Measurements from ENCODE around the gene RELN. TPM values are rescaled to one million over a fixed set of nuclear protein-coding genes. Genes with fewer than 3 reads are reported as not detected.

The RELN gene
- total RNA-seq, 4 donors from 2014 or later: 1.8 to 47.4 (median 6.7) TPM

- TF ChIP-seq, protein P1, sequence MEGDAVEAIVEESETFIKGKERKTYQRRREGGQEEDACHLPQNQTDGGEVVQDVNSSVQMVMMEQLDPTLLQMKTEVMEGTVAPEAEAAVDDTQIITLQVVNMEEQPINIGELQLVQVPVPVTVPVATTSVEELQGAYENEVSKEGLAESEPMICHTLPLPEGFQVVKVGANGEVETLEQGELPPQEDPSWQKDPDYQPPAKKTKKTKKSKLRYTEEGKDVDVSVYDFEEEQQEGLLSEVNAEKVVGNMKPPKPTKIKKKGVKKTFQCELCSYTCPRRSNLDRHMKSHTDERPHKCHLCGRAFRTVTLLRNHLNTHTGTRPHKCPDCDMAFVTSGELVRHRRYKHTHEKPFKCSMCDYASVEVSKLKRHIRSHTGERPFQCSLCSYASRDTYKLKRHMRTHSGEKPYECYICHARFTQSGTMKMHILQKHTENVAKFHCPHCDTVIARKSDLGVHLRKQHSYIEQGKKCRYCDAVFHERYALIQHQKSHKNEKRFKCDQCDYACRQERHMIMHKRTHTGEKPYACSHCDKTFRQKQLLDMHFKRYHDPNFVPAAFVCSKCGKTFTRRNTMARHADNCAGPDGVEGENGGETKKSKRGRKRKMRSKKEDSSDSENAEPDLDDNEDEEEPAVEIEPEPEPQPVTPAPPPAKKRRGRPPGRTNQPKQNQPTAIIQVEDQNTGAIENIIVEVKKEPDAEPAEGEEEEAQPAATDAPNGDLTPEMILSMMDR (IDR thresholded peaks at IDR 0.05): no peak
- TF ChIP-seq POLR2A (IDR thresholded peaks at IDR 0.05): no peak
- Histone ChIP-seq H3K27me3 (no peaks in the 10 kb centered on the region), H3K4me1 (no peaks in the 10 kb centered on the region), H3K9me3 (no peaks in the 10 kb centered on the region), H3K27ac (no peak overlapping the region), H3K36me3 (no peaks in the 10 kb centered on the region), H3K4me3 (no peak overlapping the region)
- no peak for DNase-seq
- intact Hi-C loops (cut with DNase I; ENCODE audit: low total_unique reads): no loop called here
These were observed 271.9 kb downstream of the RELN start for GRCh38 chr7:103717574-103717973.

DNA sequence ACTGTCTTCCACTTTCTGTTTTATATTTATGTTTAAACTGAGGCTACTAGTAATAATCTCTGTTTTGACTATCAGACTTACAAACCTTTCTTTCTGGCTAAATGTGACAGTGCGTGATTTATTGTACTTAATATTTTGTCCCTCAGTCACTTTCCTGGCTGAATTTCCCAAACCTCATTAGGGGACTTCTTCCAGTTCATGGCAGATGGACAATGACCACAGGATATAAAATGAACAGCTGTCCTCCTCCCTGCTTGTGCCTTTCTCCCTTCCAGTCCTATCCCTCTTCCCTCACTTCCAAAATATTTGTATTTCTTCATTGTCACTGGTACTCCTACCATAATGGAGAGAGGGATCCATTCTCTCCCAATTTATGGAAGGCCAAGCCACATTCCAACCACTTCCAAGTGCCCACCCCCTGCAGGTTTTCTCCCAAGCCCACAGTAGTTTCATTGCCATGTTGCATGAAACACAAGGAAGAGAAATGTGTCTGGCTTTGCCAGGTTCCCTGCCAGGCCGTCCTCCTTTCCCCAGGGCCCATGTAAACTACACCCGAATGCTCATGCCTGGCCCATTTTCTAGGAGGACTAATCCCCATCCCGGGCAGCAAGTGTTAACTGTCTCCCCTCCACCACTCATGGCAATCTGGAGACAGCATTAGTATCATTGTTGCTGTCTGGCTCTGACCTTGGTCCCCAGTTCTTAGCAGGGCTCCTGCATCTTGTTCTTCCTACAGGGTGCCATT is 273.9 kb downstream of the RELN start:
- no peaks in the 10 kb centered on the region for H3K9me3 ChIP-seq
- no peak overlapping the region for H3K4me3 ChIP-seq
- H3K27ac ChIP-seq: no peak overlapping the region
- TF ChIP-seq, protein P1 (IDR thresholded peaks at IDR 0.05): no peak
- no peak for TF ChIP-seq POLR2A (IDR thresholded peaks at IDR 0.05)
- no peak for DNase-seq
- no peaks in the 10 kb centered on the region for H3K36me3 ChIP-seq
- H3K27me3 ChIP-seq: no peaks in the 10 kb centered on the region
- H3K4me1 ChIP-seq: no peaks in the 10 kb centered on the region
- intact Hi-C loops (cut with DNase I; ENCODE audit: low total_unique reads): no loop called here

GRCh38 chr7:103714376-103714927 is 275.0 kb downstream of the RELN start:
- TF ChIP-seq, protein P1 (IDR thresholded peaks at IDR 0.05): no peak
- no peak for TF ChIP-seq POLR2A (IDR thresholded peaks at IDR 0.05)
- no peak for DNase-seq
- Histone ChIP-seq H3K4me1 (no peaks in the 10 kb centered on the region), H3K4me3 (no peak overlapping the region), H3K27ac (no peak overlapping the region), H3K27me3 (no peaks in the 10 kb centered on the region), H3K9me3 (no peaks in the 10 kb centered on the region), H3K36me3 (no peaks in the 10 kb centered on the region)
- intact Hi-C loops (cut with DNase I; ENCODE audit: low total_unique reads): no loop called here

- no peaks in the 10 kb centered on the region for H3K4me1 ChIP-seq
- H3K27ac ChIP-seq: no peak overlapping the region
- H3K4me3 ChIP-seq: no peak overlapping the region
- DNase-seq: no peak
- H3K9me3 ChIP-seq: no peaks in the 10 kb centered on the region
- intact Hi-C loops (cut with DNase I; ENCODE audit: low total_unique reads): no loop called here
- no peaks in the 10 kb centered on the region for H3K36me3 ChIP-seq
- TF ChIP-seq, protein P1 (IDR thresholded peaks at IDR 0.05): no peak
- no peak for TF ChIP-seq POLR2A (IDR thresholded peaks at IDR 0.05)
- H3K27me3 ChIP-seq: no peaks in the 10 kb centered on the region
These were observed 276.3 kb downstream of the RELN start for GRCh38 chr7:103712991-103713778.

- no peaks in the 10 kb centered on the region for H3K36me3 ChIP-seq
- no peak overlapping the region for H3K4me3 ChIP-seq
- H3K9me3 ChIP-seq: no peaks in the 10 kb centered on the region
- no peak overlapping the region for H3K27ac ChIP-seq
- intact Hi-C loops (cut with DNase I; ENCODE audit: low total_unique reads): no loop called here
- no peaks in the 10 kb centered on the region for H3K27me3 ChIP-seq
- no peak for DNase-seq
- TF ChIP-seq, protein P1 (IDR thresholded peaks at IDR 0.05): no peak
- no peak for TF ChIP-seq POLR2A (IDR thresholded peaks at IDR 0.05)
- no peaks in the 10 kb centered on the region for H3K4me1 ChIP-seq
These were observed 278.0 kb downstream of the RELN start for GRCh38 chr7:103711413-103711812.
